GM12872 (cell line): ENCODE measurements around the gene BTBD17.

Source experiments
- TF ChIP-seq, protein P1 (sequence below): IDR thresholded peaks from 3 replicates; pipeline ENCODE4 v1.5.1; 2011; ENCODE audit warnings: low read depth, mild to moderate bottlenecking, low read length, moderate library complexity; ENCODE audit not compliant: insufficient read depth

Gene BTBD17

DNA sequence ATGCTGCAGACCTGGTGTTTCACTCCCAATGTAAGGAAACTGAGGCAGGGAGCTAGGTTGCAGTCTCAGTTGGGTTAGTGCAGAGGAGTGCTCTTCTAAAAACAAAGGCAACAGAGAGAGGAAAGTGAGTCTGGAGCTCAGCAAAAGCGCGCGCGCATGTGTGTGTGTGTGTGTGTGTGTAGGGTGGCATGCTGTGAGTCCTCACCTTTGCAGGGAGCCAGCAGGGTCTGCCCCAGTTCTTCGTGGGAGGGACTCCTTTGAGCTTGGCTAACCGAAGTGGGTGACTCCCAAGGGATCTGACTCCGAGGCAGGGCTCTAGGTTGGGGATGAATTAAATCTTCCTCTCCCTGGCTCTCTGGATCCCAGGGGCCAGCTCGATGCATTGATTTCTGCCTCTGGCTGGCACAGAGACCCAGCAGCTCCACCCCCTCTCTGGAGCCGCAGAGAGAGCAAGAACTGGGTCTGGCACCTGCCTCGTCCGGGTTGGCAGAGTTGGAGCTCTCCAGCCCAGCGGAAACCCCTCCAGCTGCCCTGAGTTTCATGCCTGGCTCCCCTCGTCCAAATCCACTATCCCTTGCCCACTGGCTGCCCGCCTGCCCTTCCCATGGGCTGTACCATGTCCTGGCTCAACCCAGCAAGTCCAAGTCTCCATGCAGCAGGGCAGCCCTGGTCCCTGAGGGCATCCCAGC, 1.3 kb upstream of the BTBD17 start:
- TF ChIP-seq, protein P1, sequence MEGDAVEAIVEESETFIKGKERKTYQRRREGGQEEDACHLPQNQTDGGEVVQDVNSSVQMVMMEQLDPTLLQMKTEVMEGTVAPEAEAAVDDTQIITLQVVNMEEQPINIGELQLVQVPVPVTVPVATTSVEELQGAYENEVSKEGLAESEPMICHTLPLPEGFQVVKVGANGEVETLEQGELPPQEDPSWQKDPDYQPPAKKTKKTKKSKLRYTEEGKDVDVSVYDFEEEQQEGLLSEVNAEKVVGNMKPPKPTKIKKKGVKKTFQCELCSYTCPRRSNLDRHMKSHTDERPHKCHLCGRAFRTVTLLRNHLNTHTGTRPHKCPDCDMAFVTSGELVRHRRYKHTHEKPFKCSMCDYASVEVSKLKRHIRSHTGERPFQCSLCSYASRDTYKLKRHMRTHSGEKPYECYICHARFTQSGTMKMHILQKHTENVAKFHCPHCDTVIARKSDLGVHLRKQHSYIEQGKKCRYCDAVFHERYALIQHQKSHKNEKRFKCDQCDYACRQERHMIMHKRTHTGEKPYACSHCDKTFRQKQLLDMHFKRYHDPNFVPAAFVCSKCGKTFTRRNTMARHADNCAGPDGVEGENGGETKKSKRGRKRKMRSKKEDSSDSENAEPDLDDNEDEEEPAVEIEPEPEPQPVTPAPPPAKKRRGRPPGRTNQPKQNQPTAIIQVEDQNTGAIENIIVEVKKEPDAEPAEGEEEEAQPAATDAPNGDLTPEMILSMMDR, result no peak

DNA sequence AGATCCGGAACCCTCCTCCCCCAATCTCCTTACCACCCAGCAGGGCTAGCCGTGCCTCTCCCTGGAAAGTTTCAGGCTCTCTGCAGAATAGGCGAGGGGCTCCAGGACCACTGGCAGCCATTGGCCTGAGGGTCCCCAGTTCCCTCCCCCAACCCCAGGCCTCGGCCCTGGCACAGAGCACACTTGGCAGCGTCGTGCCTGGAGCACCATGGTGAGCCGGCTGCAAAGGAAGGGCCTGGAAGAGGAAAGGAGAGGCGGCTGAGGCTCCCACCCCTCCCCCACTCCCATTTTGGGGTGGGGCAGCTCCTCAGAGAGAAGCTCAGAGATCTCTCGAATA, 369 bp upstream of the BTBD17 start:
- TF ChIP-seq, protein P1, result no peak

DNA sequence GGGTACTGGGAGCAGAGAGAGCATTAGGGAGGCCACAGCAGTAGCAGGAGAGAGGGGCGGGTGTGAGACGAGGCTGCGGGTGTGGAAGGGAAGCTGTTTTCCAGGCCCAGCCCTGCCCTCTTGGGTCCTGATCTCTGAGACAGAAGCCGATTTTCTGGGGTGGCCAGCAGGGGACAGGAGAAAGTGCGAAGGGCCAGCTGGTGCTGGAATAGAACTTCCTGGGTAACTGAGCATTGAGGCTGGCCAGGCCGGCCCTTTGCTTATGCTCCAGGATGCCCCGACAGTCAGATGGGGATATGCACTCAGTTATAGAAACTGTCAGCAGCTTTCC, 804 bp downstream of the BTBD17 start:
- TF ChIP-seq, protein P1, result no peak

DNA sequence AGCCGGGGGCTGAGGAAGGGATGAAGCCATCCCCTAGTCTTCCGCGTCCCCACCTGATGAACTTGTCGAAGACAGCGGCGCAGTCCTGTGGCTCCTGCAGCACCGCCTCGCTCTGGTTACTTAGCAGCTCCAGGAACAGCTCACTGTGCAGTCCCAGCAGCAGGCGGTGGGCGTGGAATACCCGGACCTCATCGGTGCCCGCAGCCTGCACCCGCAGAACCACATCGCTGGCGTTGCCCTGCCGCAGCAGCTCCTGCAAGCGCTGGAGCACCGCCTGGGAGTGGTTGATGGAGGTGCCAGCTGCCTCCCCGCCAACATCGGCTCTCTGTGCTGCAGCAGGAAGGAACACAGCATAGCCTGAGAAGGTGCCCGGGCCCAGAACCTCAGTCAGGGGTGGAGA, 1.8 kb downstream of the BTBD17 start:
- TF ChIP-seq, protein P1, result no peak

DNA sequence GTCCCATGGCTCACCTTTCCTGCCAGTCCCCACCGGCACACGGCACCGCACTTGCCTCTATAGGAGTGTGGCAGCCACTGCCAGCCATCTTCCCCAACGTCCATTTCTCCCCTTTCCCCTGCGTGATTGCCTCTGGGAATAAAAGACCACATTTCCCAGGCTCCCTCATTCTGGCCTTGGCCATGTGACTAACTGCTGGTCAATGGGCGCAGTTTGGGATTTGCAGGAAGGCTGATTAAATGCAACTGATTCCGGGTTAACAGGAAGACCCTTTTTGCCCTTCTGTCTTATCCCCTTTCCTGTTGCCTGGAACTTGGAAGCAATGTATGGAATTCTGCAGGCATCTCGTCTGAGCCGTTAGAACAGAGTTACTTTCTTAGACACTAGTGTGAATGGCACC, 3.0 kb downstream of the BTBD17 start:
- TF ChIP-seq, protein P1, result no peak

DNA sequence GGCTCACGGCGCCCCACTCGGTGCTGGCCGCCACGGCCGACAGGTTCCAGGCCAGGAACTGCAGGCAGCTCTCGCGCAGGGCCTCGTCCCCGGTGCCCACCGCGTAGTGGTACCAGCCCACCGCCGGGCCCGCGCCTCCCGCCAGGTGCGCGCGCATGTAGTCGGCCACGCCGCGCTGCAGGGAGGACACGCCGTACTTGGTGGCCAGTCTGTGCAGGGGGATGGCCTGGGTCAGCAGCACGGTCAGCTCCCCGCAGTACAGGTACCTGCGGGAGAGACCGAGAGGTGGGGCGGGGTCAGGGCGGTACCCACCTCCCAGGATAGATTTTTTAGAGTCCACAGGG, 4.2 kb downstream of the BTBD17 start:
- TF ChIP-seq, protein P1, result no peak

DNA sequence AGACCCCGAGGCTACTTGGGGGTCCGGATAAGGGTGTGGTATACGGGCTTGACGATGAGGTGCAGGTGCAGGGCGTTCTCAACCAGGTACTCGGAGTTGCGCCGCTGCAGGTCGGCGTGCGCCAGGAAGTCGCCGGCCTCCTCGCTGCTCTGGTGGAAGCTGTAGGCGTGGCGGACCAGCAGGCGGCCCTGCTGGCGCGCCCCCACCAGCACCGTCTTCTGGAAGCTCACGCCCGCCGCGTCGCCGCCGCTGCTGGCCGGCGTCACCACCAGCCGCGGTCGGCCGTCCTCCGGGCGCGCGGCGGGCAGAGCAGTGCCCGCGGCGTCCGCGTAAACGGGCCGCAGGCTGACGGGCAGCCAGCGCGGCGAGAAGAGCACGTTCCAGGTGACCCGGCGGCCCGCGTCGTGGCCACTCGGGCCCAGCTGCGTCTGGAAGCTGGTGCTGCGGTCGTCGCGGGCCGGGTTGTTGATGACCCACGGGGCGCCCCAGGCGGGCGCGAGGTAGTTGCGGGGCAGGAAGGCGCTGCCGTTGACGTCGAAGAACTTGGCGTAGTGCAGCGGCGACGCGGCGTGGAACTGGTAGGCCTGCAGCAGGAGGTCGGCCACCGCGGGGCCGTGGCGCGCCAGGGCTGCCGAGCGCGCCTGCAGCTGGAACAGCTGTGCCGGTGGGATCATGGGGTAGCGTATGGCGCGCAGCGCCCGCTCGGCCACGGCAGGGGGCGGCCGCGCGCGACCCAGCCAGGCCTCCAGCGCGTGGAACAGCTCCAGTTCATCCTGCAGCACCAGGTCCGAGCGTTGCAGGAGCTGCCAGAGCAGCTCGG, 4.8 kb downstream of the BTBD17 start:
- TF ChIP-seq, protein P1, result no peak
